A549 (cell line): ENCODE results near the gene ANTXR1. TPM values are rescaled to one million over a fixed set of nuclear protein-coding genes. Genes with fewer than 3 reads are reported as not detected.
A peak's percentile ranks its signal among the peaks of the same experiment; 100 is the strongest.

Experiments
- ATAC-seq, 2 experiments: fragments of 200-7000 bp in 1 of 2; fragments of >200 bp in 1 of 2; cut with Nextera tagmentation in 1 of 2; cut with Tn5 transposase in 1 of 2; 3 replicates each; pipeline versions ENCODE4 v1.8.0 to v1.9.1; 2018 to 2020; ENCODE audit warnings: mild to moderate bottlenecking in 1 of 2, moderate library complexity in 1 of 2
- CTCF ChIA-PET: fragments of 300-600 bp; sonication (Branson Sonifier 250); formaldehyde crosslinking; extraction: SDS; loops from one replicate; lab custom pipeline; 2021; ENCODE audit warnings: antibody characterized with exemption, inconsistent platforms; lab: Yijun Ruan, JAX
- POLR2A ChIA-PET: fragments of 350-600 bp; formaldehyde crosslinking; extraction: SDS; loops from one replicate; lab custom pipeline; 2021; ENCODE audit warnings: antibody characterized with exemption, inconsistent platforms; lab: Yijun Ruan, JAX
- DNase-seq, 2 experiments: peaks; one replicate each; pipeline versions ENCODE4 v3.0.0 to v3.0.0-alpha.2; 2011 to 2016; ENCODE audit warnings: low read depth in 1 of 2, low spot score in 1 of 2
- FAIRE-seq: peaks from 2 replicates; lab custom pipeline; 2011; peaks lifted over from hg19 to GRCh38; lab: Jason Lieb, UNC
- H3K27ac ChIP-seq, 2 experiments: fragments of >200 bp; sonication (Bioruptor Twin); formaldehyde crosslinking; 3 replicates each; pipeline ENCODE4 v1.5.1; 2016 to 2017
- H3K4me1 ChIP-seq: fragments of >200 bp; sonication (Bioruptor Twin); formaldehyde crosslinking; 3 replicates; pipeline ENCODE4 v1.6.1; 2016
- H3K4me2 ChIP-seq: fragments of >200 bp; sonication (Bioruptor Twin); formaldehyde crosslinking; 3 replicates; pipeline ENCODE4 v1.6.1; 2016
- H3K4me3 ChIP-seq: fragments of >200 bp; sonication (Bioruptor Twin); formaldehyde crosslinking; 3 replicates; pipeline ENCODE4 v1.5.1; 2016
- H3K9me3 ChIP-seq: fragments of >200 bp; sonication (Bioruptor Twin); formaldehyde crosslinking; 3 replicates; pipeline ENCODE4 v1.6.1; 2016
- CBX2 ChIP-seq: fragments of 200-600 bp; sonication (generic); IDR thresholded peaks from 2 replicates; pipeline ENCODE4 v1.6.1; 2016; ENCODE audit warnings: low read depth, mild to moderate bottlenecking, borderline replicate concordance
- CBX8 ChIP-seq: fragments of 200-600 bp; sonication (generic); IDR thresholded peaks from 2 replicates; pipeline ENCODE4 v1.6.1; 2016
- CHD2 ChIP-seq: fragments of 150-350 bp; IDR thresholded peaks from 2 replicates; pipeline ENCODE4 v1.6.1; 2014; ENCODE audit warnings: low read length; ENCODE audit not compliant: partially characterized antibody
- EP300 ChIP-seq, 2 experiments: fragments of >200 bp; sonication (Bioruptor Twin); formaldehyde crosslinking; IDR thresholded peaks; 2 replicates in 1 of 2; 3 replicates in 1 of 2; pipeline ENCODE4 v1.6.1; 2016 to 2017
- FOSB ChIP-seq: fragments of 250-450 bp; sonication (Bioruptor Pico); IDR thresholded peaks from 2 replicates; pipeline ENCODE4 v1.5.0; 2020; ENCODE audit warnings: mild to moderate bottlenecking, moderate library complexity
- FOSL2 ChIP-seq, 2 experiments: fragments of 450-650 bp in 1 of 2; fragments of >200 bp in 1 of 2; sonication (Bioruptor Twin) in 1 of 2; formaldehyde crosslinking; IDR thresholded peaks; 2 replicates each; pipeline versions ENCODE4 v1.5.0 to v1.6.1; 2016 to 2020; ENCODE audit warnings: mild to moderate bottlenecking in 1 of 2, moderate library complexity in 1 of 2
- KDM5A ChIP-seq: fragments of 200-600 bp; sonication (generic); IDR thresholded peaks from 2 replicates; pipeline ENCODE4 v1.6.1; 2016; ENCODE audit warnings: antibody characterized with exemption, mild to moderate bottlenecking
- NPAS2 ChIP-seq: fragments of 250-450 bp; sonication (Bioruptor Pico); IDR thresholded peaks from 2 replicates; pipeline ENCODE4 v1.8.0; 2022; ENCODE audit warnings: mild to moderate bottlenecking, moderate library complexity, borderline replicate concordance
- NR3C1 ChIP-seq: fragments of >200 bp; sonication (Bioruptor Twin); formaldehyde crosslinking; IDR thresholded peaks from 3 replicates; pipeline ENCODE4 v1.6.1; 2017
- RARB ChIP-seq: fragments of 250-450 bp; sonication (Bioruptor Pico); IDR thresholded peaks from 2 replicates; pipeline ENCODE4 v1.8.0; 2021; ENCODE audit warnings: mild to moderate bottlenecking, moderate library complexity
- RCOR1 ChIP-seq: fragments of 150-350 bp; IDR thresholded peaks from 2 replicates; pipeline ENCODE4 v1.6.1; 2014; ENCODE audit warnings: antibody characterized with exemption, low read length, low read depth
- RNF2 ChIP-seq: fragments of 200-600 bp; sonication (generic); IDR thresholded peaks from 2 replicates; pipeline ENCODE4 v1.6.1; 2016; ENCODE audit warnings: low read depth, mild to moderate bottlenecking, antibody characterized with exemption, moderate library complexity, borderline replicate concordance
- SREBF2 ChIP-seq: fragments of 450-650 bp; IDR thresholded peaks from 2 replicates; pipeline ENCODE4 v1.6.1; 2014; ENCODE audit warnings: mild to moderate bottlenecking, moderate library complexity
- TP53 ChIP-seq: fragments of 250-450 bp; sonication (Bioruptor Pico); IDR thresholded peaks from 2 replicates; pipeline ENCODE4 v1.5.0; 2021; ENCODE audit warnings: mild to moderate bottlenecking, moderate library complexity
- ZC3H11A ChIP-seq: fragments of 450-650 bp; IDR thresholded peaks from 2 replicates; pipeline ENCODE4 v1.6.1; 2014; ENCODE audit warnings: antibody characterized with exemption, mild to moderate bottlenecking
- ZNF302 ChIP-seq: fragments of 250-450 bp; sonication (Bioruptor Pico); IDR thresholded peaks from 2 replicates; pipeline ENCODE4 v1.9.0; 2021; ENCODE audit warnings: inconsistent platforms, mild to moderate bottlenecking, moderate library complexity
- WGBS: methylation state at CpG from one replicate; pipeline ENCODE4 v1.1.6; 2017; ENCODE audit errors: missing lambda C conversion rate; 5-methylcytosine and 5-hydroxymethylcytosine counted together
- polyA plus RNA-seq, 4 experiments: library from polyadenylated mRNA; depleted of rRNA in 3 of 4; stranded (reverse); fragments of >200 nt; fragmentation: RNase III in 1 of 4; extraction: RNeasy Plus Mini Kit Qiagen cat#74134 plus additional on column Dnase treatment in 1 of 4; gene quantifications; 2 replicates in 3 of 4; 3 replicates in 1 of 4; pipeline ENCODE4 v1.2.3, GENCODE V29; 2011 to 2017
- TF ChIP-seq, protein P1 (sequence below): IDR thresholded peaks from 2 replicates; pipeline ENCODE4 v1.6.1; 2012
- TF ChIP-seq, protein P2 (sequence below): fragments of 250-450 bp; sonication (Bioruptor Pico); IDR thresholded peaks from 2 replicates; pipeline ENCODE4 v1.5.0; 2021; ENCODE audit warnings: mild to moderate bottlenecking, moderate library complexity, borderline replicate concordance
- TF ChIP-seq, protein P3 (sequence below): fragments of >200 bp; sonication (Bioruptor Twin); formaldehyde crosslinking; IDR thresholded peaks from 3 replicates; pipeline ENCODE4 v1.5.1; 2016
- TF ChIP-seq, protein P4 (sequence below): fragments of 450-650 bp; IDR thresholded peaks from 2 replicates; pipeline ENCODE4 v1.6.1; 2014; ENCODE audit warnings: antibody characterized with exemption
- TF ChIP-seq, protein P5 (sequence below): fragments of >200 bp; sonication (Bioruptor Twin); formaldehyde crosslinking; IDR thresholded peaks from 3 replicates; pipeline ENCODE4 v1.6.1; 2016
- TF ChIP-seq, protein P6 (sequence below): IDR thresholded peaks from 2 replicates; pipeline ENCODE4 v1.6.1; 2012
- TF ChIP-seq, protein P7 (sequence below): fragments of >200 bp; sonication (Bioruptor Twin); formaldehyde crosslinking; IDR thresholded peaks from 2 replicates; pipeline ENCODE4 v1.6.1; 2016

The ANTXR1 gene
- polyA plus RNA-seq, 2 of the 4 experiments (the other 2 are of a cell fraction): 161 to 194 TPM

DNA sequence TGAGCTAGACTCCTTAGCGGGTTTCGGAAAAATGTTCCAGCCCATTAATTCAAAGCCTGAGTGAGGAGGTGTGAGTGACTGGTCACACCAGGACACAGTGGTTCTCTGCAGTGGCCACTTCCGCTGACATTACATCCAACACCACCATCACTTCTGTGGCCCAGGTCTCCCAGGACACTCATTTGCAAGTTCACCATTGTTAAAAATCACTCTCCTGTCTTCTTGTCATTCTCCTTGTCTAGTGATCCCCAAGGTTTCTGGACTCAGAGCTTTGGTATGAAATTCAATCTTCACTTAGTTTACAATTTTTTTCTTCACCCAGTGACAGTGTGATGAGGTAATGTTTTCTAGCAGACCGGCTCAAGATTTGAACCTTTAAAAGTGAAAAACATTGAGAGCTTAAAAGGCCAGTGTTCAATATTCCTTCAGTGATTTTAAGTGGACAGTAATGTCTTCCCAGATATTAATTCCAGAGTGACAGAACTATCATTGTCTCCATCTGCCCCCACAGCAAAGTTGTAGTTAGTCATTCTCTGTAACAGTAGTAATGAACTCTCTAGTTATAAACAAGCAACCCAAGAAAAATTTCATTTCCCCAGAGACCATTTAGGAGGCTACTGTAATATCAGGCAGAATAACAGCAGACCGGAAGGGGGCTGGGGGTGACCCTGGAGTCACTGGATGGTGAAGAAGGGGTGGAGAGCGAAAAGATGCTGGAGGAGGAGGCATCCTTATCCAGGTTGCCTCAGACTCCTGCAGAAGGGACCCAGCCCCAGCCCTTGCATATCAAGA lies 209.2 kb downstream of the ANTXR1 start (continued):
- TF ChIP-seq, protein P1, sequence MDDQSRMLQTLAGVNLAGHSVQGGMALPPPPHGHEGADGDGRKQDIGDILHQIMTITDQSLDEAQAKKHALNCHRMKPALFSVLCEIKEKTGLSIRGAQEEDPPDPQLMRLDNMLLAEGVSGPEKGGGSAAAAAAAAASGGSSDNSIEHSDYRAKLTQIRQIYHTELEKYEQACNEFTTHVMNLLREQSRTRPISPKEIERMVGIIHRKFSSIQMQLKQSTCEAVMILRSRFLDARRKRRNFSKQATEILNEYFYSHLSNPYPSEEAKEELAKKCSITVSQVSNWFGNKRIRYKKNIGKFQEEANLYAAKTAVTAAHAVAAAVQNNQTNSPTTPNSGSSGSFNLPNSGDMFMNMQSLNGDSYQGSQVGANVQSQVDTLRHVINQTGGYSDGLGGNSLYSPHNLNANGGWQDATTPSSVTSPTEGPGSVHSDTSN: no peak
- TF ChIP-seq, protein P2, sequence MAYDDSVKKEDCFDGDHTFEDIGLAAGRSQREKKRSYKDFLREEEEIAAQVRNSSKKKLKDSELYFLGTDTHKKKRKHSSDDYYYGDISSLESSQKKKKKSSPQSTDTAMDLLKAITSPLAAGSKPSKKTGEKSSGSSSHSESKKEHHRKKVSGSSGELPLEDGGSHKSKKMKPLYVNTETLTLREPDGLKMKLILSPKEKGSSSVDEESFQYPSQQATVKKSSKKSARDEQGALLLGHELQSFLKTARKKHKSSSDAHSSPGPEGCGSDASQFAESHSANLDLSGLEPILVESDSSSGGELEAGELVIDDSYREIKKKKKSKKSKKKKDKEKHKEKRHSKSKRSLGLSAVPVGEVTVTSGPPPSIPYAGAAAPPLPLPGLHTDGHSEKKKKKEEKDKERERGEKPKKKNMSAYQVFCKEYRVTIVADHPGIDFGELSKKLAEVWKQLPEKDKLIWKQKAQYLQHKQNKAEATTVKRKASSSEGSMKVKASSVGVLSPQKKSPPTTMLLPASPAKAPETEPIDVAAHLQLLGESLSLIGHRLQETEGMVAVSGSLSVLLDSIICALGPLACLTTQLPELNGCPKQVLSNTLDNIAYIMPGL (CRISPR knock-in tag): no peak
- TF ChIP-seq ZNF302 (no peak), ZC3H11A (no peak), NR3C1 (no peak), EP300 (IDR thresholded peaks at IDR 0.05) (no peak), CHD2 (no peak), TP53 (CRISPR knock-in tag) (no peak), CBX8 (no peak), KDM5A (no peak)
- TF ChIP-seq, protein P3, sequence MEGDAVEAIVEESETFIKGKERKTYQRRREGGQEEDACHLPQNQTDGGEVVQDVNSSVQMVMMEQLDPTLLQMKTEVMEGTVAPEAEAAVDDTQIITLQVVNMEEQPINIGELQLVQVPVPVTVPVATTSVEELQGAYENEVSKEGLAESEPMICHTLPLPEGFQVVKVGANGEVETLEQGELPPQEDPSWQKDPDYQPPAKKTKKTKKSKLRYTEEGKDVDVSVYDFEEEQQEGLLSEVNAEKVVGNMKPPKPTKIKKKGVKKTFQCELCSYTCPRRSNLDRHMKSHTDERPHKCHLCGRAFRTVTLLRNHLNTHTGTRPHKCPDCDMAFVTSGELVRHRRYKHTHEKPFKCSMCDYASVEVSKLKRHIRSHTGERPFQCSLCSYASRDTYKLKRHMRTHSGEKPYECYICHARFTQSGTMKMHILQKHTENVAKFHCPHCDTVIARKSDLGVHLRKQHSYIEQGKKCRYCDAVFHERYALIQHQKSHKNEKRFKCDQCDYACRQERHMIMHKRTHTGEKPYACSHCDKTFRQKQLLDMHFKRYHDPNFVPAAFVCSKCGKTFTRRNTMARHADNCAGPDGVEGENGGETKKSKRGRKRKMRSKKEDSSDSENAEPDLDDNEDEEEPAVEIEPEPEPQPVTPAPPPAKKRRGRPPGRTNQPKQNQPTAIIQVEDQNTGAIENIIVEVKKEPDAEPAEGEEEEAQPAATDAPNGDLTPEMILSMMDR: no peak

DNA sequence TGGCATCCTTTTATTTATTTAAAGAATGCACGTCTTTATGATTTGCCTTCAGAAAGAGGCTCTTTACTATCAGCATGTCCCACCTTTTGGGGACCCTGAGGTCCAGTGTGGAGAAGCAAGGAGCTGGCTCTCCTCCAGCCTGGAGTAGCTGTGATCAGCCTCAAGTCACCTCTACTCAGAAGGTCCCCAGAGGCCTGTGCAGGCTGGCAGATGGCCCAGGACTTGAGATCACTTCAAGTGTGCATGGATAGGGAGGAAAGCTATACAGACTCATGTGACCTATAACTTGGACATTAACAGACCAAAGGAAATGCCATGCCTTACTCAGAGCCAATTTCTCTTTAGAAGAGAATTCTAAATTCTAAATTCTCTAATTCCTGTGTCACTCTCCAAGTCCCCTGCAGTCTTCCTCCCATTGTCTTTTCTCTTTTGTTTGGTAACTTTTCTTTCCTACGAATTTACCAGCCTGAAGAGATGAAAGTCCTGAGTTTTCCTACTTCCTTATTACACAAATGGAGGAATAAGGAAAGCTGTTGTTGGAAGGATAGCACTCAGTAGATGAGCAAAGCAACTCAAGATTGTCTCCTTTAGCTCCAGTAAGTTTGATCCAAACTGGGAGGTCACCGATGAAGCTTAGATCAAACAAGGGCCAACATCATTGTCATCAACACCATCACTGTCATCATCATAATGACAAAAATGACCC lies 210.1 kb downstream of the ANTXR1 start:
- no peak overlapping the region for H3K4me3 ChIP-seq
- FAIRE-seq: no peak
- ChIA-PET POLR2A (no interaction called here), CTCF (interaction anchor here (1.1 kb wide), 2 partner anchors 16 to 210 kb away, joined by 3 to 4 read pairs; partner anchors contain the start of gene ANTXR1)
- no peak overlapping the region for H3K4me2 ChIP-seq
- H3K27ac ChIP-seq: 0 out of 6 replicates have a peak overlapping the region, but pooled peaks of 1 of the 2 experiments have one; percentile 6
- 88% methylated on average over 3 of the region's 3 CpGs for WGBS
- peak in 1 of 2 experiments; percentile 32; a peak in 1 of 6 replicates for ATAC-seq
- H3K4me1 ChIP-seq: peaks cover 22% of the 10 kb centered on the region; the same call in 2 of the 3 replicates
- H3K9me3 ChIP-seq: no peaks in the 10 kb centered on the region
- TF ChIP-seq NPAS2 (CRISPR knock-in tag) (no peak), RNF2 (no peak), NR3C1 (no peak), CBX2 (no peak), ZC3H11A (no peak), ZNF302 (no peak), RARB (CRISPR knock-in tag) (no peak), KDM5A (no peak), CHD2 (no peak), SREBF2 (no peak), FOSB (CRISPR knock-in tag) (no peak), EP300 (IDR thresholded peaks at IDR 0.05) (no peak), RCOR1 (no peak), FOSL2 (IDR thresholded peaks at IDR 0.05) (no peak), FOSL2 (CRISPR knock-in tag; IDR thresholded peaks at IDR 0.05) (no peak)
- TF ChIP-seq, protein P4, sequence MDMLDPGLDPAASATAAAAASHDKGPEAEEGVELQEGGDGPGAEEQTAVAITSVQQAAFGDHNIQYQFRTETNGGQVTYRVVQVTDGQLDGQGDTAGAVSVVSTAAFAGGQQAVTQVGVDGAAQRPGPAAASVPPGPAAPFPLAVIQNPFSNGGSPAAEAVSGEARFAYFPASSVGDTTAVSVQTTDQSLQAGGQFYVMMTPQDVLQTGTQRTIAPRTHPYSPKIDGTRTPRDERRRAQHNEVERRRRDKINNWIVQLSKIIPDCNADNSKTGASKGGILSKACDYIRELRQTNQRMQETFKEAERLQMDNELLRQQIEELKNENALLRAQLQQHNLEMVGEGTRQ: no peak
- TF ChIP-seq, protein P5, sequence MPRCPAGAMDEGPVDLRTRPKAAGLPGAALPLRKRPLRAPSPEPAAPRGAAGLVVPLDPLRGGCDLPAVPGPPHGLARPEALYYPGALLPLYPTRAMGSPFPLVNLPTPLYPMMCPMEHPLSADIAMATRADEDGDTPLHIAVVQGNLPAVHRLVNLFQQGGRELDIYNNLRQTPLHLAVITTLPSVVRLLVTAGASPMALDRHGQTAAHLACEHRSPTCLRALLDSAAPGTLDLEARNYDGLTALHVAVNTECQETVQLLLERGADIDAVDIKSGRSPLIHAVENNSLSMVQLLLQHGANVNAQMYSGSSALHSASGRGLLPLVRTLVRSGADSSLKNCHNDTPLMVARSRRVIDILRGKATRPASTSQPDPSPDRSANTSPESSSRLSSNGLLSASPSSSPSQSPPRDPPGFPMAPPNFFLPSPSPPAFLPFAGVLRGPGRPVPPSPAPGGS: no peak
- TF ChIP-seq, protein P6, sequence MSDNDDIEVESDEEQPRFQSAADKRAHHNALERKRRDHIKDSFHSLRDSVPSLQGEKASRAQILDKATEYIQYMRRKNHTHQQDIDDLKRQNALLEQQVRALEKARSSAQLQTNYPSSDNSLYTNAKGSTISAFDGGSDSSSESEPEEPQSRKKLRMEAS: no peak
- TF ChIP-seq, protein P7, sequence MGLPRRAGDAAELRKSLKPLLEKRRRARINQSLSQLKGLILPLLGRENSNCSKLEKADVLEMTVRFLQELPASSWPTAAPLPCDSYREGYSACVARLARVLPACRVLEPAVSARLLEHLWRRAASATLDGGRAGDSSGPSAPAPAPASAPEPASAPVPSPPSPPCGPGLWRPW: no peak
- TF ChIP-seq, protein P2 (CRISPR knock-in tag): no peak
- no peak for DNase-seq
